Breast epithelium (tissue), 4 donors: ENCODE measurements around the gene UNK. TPM values are rescaled to one million over a fixed set of nuclear protein-coding genes. Genes with fewer than 3 reads are reported as not detected.

Source experiments
- DNase-seq, 2 donors: peaks; one replicate each; pipeline ENCODE4 v3.0.0-alpha.2; 2019; ENCODE audit warnings: low spot score in 2 of 2
- H3K27ac ChIP-seq, 2 donors: fragments of 200-600 bp; sonication (generic) in 1 of 2; one replicate each; pipeline ENCODE4 v1.5.1; 2016 to 2019; ENCODE audit warnings: mild to moderate bottlenecking in 1 of 2
- H3K27me3 ChIP-seq, 2 donors: fragments of 200-600 bp; sonication (generic) in 1 of 2; one replicate each; pipeline versions ENCODE4 v1.5.1 to v1.6.0; 2017 to 2019; ENCODE audit warnings: control low read depth in 1 of 2, mild to moderate bottlenecking in 1 of 2
- H3K36me3 ChIP-seq: fragments of 200-600 bp; one replicate; pipeline ENCODE4 v1.5.1; 2019
- H3K4me1 ChIP-seq, 2 donors: fragments of 200-600 bp; sonication (generic); one replicate each; pipeline ENCODE4 v1.5.1; 2016 to 2019; ENCODE audit warnings: control low read depth in 1 of 2
- H3K4me3 ChIP-seq, 3 donors: fragments of 200-600 bp; sonication (generic); 1 replicate in 2 of 3; 2 replicates in 1 of 3; pipeline ENCODE4 v1.5.1; 2016 to 2019; ENCODE audit warnings: mild to moderate bottlenecking in 3 of 3, moderate library complexity in 2 of 3
- H3K9me3 ChIP-seq, 2 donors: fragments of 200-600 bp; sonication (generic) in 1 of 2; one replicate each; pipeline ENCODE4 v1.5.1; 2016 to 2019; ENCODE audit warnings: control low read depth in 1 of 2
- POLR2A ChIP-seq: fragments of 450-650 bp; IDR thresholded peaks from one replicate; pipeline ENCODE4 v1.6.1; 2016; ENCODE audit warnings: antibody characterized with exemption, mild to moderate bottlenecking, moderate library complexity
- POLR2AphosphoS5 ChIP-seq, 3 donors: sonication (generic); formaldehyde crosslinking; IDR thresholded peaks; one replicate each; pipeline ENCODE4 v1.6.1; 2017; ENCODE audit warnings: antibody characterized with exemption in 3 of 3
- intact Hi-C: fragments of 100-400 bp; cut with DNase I; formaldehyde crosslinking; loops from one replicate; pipeline ENCODE4 v1.15.1; 2023; ENCODE audit warnings: low total_unique reads
- total RNA-seq, 3 donors: library from RNA; depleted of rRNA; stranded (reverse); fragments of >200 nt; gene quantifications; one replicate each; pipeline ENCODE4 v1.1.0, GENCODE V29; 2016
- TF ChIP-seq, protein P1 (sequence below), 3 donors: fragments of 450-650 bp; IDR thresholded peaks; one replicate each; pipeline ENCODE4 v1.5.1; 2016 to 2017; ENCODE audit warnings: antibody characterized with exemption in 3 of 3, mild to moderate bottlenecking in 3 of 3, moderate library complexity in 3 of 3

Gene UNK
- total RNA-seq, 3 donors from 2014 or later, result 18.7 to 43.3 (median 28.5) TPM

DNA sequence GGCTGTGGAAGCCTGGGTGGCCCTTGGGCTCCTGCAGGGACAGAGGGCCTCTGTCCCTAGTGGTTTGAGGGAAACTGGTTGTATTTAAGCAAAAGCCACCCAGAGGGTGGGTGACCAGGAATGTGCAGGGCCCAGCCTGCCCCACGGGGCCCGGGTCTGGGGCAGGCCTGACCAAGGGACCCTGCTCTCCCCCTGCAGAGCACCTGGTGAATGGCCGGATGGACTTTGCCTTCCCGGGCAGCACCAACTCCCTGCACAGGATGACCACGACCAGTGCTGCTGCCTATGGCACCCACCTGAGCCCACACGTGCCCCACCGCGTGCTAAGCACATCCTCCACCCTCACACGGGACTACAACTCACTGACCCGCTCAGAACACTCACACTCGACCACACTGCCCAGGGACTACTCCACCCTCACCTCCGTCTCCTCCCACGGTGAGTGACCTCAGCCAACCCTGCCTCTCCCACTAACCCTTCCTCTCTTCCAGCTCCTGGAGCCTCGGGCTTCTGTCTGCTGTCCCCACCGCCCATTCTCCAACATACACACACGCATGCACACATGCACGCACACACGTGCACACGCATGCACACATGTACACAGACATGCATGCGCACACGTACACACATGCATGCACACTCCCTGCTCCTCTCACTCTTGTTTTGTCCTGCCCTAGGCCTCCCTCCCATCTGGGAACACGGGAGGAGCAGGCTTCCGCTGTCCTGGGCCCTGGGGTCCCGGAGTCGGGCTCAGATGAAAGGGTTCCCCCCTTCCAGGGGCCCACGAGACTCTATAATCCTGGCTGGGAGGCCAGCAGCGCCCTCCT, 30.0 kb upstream of the UNK start:
- no peak for DNase-seq
- Histone ChIP-seq H3K27ac (peak overlapping the region in 1 of 2 donors; percentile 22), H3K9me3 (no peaks in the 10 kb centered on the region), H3K27me3 (no peaks in the 10 kb centered on the region), H3K36me3 (peaks cover 5% of the 10 kb centered on the region), H3K4me1 (peaks cover 0 to 5% of the 10 kb centered on the region in 2 donors), H3K4me3 (peak overlapping the region in 1 of 3 donors; percentile 67)
- intact Hi-C loops, result loop anchor here (2.0 kb wide), 1 partner anchor 244 kb away; no protein-coding TSS in a partner anchor
- TF ChIP-seq POLR2A, result no peak
- no peak for TF ChIP-seq POLR2AphosphoS5 (IDR thresholded peaks at IDR 0.05)

DNA sequence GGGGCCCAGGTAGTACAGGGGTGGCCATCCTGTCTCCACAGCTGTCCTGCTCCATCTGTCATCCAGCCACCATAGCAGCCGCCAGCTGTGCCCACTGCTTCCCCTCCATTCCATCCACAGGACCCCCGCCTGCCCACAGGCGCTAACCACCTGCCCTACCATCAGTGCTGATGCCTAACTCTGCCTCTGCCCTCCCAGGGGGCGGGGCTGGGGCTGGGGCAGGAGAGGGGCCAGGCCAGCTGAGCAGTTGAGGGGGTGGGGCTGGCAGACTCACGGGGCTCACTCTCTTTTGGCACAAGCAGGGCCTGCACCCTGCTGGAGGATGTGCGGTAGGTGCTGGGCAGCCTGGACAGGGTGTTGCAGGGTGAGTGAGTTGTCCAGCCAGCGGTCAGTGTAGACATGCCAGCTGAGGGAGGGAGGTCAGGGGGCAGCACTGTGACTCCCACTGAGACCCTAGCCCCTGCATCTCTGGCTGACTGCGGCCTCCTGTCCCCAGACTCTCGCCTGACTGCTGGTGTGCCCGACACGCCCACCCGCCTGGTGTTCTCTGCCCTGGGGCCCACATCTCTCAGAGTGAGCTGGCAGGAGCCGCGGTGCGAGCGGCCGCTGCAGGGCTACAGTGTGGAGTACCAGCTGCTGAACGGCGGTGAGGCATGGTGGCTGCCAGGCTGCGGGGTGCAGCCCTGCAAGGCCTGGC, 29.3 kb upstream of the UNK start:
- no peak for DNase-seq
- H3K36me3 ChIP-seq, result peaks cover 5% of the 10 kb centered on the region
- H3K27ac ChIP-seq, result no peak overlapping the region
- H3K9me3 ChIP-seq, result no peaks in the 10 kb centered on the region
- peaks cover 0 to 5% of the 10 kb centered on the region in 2 donors for H3K4me1 ChIP-seq
- no peak overlapping the region for H3K4me3 ChIP-seq
- intact Hi-C loops, result loop anchor here (2.0 kb wide), 1 partner anchor 243 kb away; no protein-coding TSS in a partner anchor
- no peaks in the 10 kb centered on the region for H3K27me3 ChIP-seq
- TF ChIP-seq POLR2AphosphoS5 (IDR thresholded peaks at IDR 0.05), result no peak
- TF ChIP-seq, protein P1, sequence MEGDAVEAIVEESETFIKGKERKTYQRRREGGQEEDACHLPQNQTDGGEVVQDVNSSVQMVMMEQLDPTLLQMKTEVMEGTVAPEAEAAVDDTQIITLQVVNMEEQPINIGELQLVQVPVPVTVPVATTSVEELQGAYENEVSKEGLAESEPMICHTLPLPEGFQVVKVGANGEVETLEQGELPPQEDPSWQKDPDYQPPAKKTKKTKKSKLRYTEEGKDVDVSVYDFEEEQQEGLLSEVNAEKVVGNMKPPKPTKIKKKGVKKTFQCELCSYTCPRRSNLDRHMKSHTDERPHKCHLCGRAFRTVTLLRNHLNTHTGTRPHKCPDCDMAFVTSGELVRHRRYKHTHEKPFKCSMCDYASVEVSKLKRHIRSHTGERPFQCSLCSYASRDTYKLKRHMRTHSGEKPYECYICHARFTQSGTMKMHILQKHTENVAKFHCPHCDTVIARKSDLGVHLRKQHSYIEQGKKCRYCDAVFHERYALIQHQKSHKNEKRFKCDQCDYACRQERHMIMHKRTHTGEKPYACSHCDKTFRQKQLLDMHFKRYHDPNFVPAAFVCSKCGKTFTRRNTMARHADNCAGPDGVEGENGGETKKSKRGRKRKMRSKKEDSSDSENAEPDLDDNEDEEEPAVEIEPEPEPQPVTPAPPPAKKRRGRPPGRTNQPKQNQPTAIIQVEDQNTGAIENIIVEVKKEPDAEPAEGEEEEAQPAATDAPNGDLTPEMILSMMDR (IDR thresholded peaks at IDR 0.05), result no peak
- TF ChIP-seq POLR2A, result no peak

DNA sequence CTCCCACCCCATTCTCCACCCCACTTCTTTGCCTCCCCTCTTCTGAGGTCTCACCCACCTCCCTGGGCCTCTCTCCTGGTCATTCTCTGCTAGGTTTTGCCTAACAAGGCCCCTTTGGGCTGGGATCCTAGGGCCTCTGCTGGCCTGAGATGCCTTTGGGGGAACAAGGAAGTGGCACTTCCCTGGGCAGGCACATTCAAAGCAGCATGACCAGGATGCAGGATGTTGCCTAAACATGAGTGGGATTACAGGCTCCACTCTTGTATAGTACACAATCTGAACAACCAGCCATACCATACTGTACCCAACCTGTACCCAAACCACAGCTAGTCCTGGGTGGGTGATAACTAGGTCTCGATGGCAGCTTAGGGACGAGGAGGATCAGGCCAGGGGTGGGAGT, 28.6 kb upstream of the UNK start:
- TF ChIP-seq, protein P1 (IDR thresholded peaks at IDR 0.05), result no peak
- H3K9me3 ChIP-seq, result no peaks in the 10 kb centered on the region
- peak overlapping the region in 1 of 2 donors; percentile 7 for H3K27ac ChIP-seq
- H3K36me3 ChIP-seq, result peaks cover 5% of the 10 kb centered on the region
- H3K4me1 ChIP-seq, result peaks cover 0 to 5% of the 10 kb centered on the region in 2 donors
- H3K27me3 ChIP-seq, result no peaks in the 10 kb centered on the region
- DNase-seq, result no peak
- intact Hi-C loops, result loop anchor here (2.0 kb wide), 1 partner anchor 243 kb away; no protein-coding TSS in a partner anchor
- H3K4me3 ChIP-seq, result no peak overlapping the region

DNA sequence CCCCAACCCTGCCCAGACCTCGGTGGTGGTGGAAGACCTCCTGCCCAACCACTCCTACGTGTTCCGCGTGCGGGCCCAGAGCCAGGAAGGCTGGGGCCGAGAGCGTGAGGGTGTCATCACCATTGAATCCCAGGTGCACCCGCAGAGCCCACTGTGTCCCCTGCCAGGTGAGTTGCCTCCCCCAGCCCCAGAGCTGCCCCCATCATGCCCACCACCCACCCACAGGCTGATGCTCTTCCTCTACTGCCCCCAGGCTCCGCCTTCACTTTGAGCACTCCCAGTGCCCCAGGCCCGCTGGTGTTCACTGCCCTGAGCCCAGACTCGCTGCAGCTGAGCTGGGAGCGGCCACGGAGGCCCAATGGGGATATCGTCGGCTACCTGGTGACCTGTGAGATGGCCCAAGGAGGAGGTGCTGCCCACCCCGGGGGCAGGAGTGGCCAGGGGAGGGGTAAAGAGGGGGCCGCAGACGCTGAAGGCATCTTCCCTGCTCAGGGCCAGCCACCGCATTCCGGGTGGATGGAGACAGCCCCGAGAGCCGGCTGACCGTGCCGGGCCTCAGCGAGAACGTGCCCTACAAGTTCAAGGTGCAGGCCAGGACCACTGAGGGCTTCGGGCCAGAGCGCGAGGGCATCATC, 28.0 kb upstream of the UNK start:
- no peaks in the 10 kb centered on the region for H3K9me3 ChIP-seq

DNA sequence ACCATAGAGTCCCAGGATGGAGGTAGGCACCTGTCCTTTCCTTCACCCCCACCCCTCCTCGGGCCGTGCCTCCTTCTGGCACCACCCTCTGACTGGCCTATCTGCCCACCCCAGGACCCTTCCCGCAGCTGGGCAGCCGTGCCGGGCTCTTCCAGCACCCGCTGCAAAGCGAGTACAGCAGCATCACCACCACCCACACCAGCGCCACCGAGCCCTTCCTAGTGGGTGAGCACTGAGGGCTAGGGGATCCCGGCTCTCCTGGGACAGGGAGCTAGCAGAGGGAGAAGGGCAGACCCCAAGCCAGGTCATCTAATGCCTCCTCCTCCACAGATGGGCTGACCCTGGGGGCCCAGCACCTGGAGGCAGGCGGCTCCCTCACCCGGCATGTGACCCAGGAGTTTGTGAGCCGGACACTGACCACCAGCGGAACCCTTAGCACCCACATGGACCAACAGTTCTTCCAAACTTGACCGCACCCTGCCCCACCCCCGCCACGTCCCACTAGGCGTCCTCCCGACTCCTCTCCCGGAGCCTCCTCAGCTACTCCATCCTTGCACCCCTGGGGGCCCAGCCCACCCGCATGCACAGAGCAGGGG, 27.4 kb upstream of the UNK start:
- no peak overlapping the region for H3K4me3 ChIP-seq
- H3K27me3 ChIP-seq, result no peaks in the 10 kb centered on the region
- TF ChIP-seq POLR2AphosphoS5 (IDR thresholded peaks at IDR 0.05) (no peak), POLR2A (no peak)
- TF ChIP-seq, protein P1 (IDR thresholded peaks at IDR 0.05), result no peak
- H3K36me3 ChIP-seq, result peaks cover 5% of the 10 kb centered on the region
- intact Hi-C loops, result no loop called here
- H3K27ac ChIP-seq, result no peak overlapping the region
- no peaks in the 10 kb centered on the region for H3K9me3 ChIP-seq
- H3K4me1 ChIP-seq, result peaks cover 0 to 5% of the 10 kb centered on the region in 2 donors
- DNase-seq, result no peak

More for the DNA sequence above, 28.0 kb upstream of the UNK start:
- intact Hi-C loops, result no loop called here
- no peak for DNase-seq
- peaks cover 5% of the 10 kb centered on the region for H3K36me3 ChIP-seq
- no peaks in the 10 kb centered on the region for H3K27me3 ChIP-seq
- peak overlapping the region in 1 of 2 donors; percentile 7 for H3K27ac ChIP-seq
- TF ChIP-seq POLR2AphosphoS5 (IDR thresholded peaks at IDR 0.05) (no peak), POLR2A (no peak)
- TF ChIP-seq, protein P1 (IDR thresholded peaks at IDR 0.05), result no peak
- H3K4me1 ChIP-seq, result peaks cover 0 to 5% of the 10 kb centered on the region in 2 donors
- no peak overlapping the region for H3K4me3 ChIP-seq
